ENCODE measurements around the gene INVS.
"Not testable (repeated sequence)": the region's sequence is repeated elsewhere in the genome, so short reads cannot be mapped to it uniquely, and the experiment has no call there.

Gene INVS

GRCh38 chr9:100098887-100099721 lies at the start of gene INVS, which contains the start of gene ERP44:
Gene INVS, plus strand, starts transcription at chr9:100099243. Its CDS starts 5,279 bp downstream, at chr9:100104522.
Gene ERP44, minus strand, starts transcription at chr9:100099000. Its CDS starts 160 bp downstream, at chr9:100098840.
- DNase-seq: peak; percentile 99

GRCh38 chr9:100049551-100049950 lies 49.5 kb upstream of the INVS start:
- no peak for DNase-seq

GRCh38 chr9:100052375-100052774 lies 46.7 kb upstream of the INVS start:
- DNase-seq: no peak

- peak; percentile 37 to 69 (median 61) for DNase-seq
Measured at GRCh38 chr9:100056561-100056960, 42.5 kb upstream of the INVS start.

GRCh38 chr9:100057624-100058023 lies 41.4 kb upstream of the INVS start:
- DNase-seq: no peak

- no peak for DNase-seq
Measured at GRCh38 chr9:100058699-100059579, 40.1 kb upstream of the INVS start.

- DNase-seq: not testable (repeated sequence)
Measured at GRCh38 chr9:100062683-100063082, 36.4 kb upstream of the INVS start.

GRCh38 chr9:100063185-100063584 lies 35.9 kb upstream of the INVS start:
- no peak for DNase-seq

GRCh38 chr9:100064872-100065581 lies 34.0 kb upstream of the INVS start:
- DNase-seq: peak in 2 of 3 donors; percentile 33 to 34

GRCh38 chr9:100066539-100066938 lies 32.5 kb upstream of the INVS start:
- peak; percentile 35 to 54 (median 46) for DNase-seq

- DNase-seq: not testable (repeated sequence)
Measured at GRCh38 chr9:100067990-100068389, 31.1 kb upstream of the INVS start.

GRCh38 chr9:100069068-100069467 lies 30.0 kb upstream of the INVS start:
- not testable (repeated sequence) for DNase-seq

GRCh38 chr9:100070104-100071041 lies 28.7 kb upstream of the INVS start:
- DNase-seq: no peak

GRCh38 chr9:100071271-100071670 lies 27.8 kb upstream of the INVS start:
- no peak for DNase-seq

- DNase-seq: no peak
Measured at GRCh38 chr9:100072805-100073204, 26.2 kb upstream of the INVS start.

- no peak for DNase-seq
Measured at GRCh38 chr9:100074093-100074492, 24.9 kb upstream of the INVS start.

- DNase-seq: no peak
Measured at GRCh38 chr9:100074989-100075388, 24.1 kb upstream of the INVS start.

GRCh38 chr9:100076256-100076655 lies 22.8 kb upstream of the INVS start:
- DNase-seq: not testable (repeated sequence)

- no peak for DNase-seq
Measured at GRCh38 chr9:100082782-100083181, 16.3 kb upstream of the INVS start.

- DNase-seq: no peak
Measured at GRCh38 chr9:100083448-100084127, 15.5 kb upstream of the INVS start.

- no peak for DNase-seq
Measured at GRCh38 chr9:100084128-100084453, 15.0 kb upstream of the INVS start.

Measured in suppressor macrophage treated with lipopolysaccharide for 1 hour (primary cell).